Measurements from ENCODE around the gene PSEN1. TPM values are rescaled to one million over a fixed set of nuclear protein-coding genes. Genes with fewer than 3 reads are reported as not detected.

Gene PSEN1
- total and polyA plus RNA-seq, 2 experiments from 2014 or later: 14.6 to 35.7 TPM

DNA sequence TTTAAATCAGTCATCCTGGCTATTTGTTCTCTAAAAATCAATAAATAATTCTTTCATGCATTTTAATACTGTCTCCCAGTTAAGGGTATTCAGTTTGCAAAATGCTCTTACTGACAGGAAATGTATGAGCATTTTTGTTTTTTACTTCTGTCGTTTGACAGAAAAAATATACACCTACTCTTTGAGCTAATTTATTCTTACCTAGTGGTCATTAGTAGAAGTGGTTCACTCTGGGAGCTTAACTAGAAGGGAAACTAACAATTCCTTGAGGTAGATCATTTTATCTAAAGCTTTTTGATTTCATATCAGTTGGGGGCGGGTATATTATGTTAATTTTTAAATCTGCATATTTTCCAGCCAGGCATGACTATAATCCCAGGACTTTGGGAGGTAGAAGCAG, 67.2 kb downstream of the PSEN1 start:
- no peak for TF ChIP-seq ZNF331 (CRISPR knock-in tag; IDR thresholded peaks at IDR 0.05; ENCODE audit: low read depth)
- TF ChIP-seq, protein P1, sequence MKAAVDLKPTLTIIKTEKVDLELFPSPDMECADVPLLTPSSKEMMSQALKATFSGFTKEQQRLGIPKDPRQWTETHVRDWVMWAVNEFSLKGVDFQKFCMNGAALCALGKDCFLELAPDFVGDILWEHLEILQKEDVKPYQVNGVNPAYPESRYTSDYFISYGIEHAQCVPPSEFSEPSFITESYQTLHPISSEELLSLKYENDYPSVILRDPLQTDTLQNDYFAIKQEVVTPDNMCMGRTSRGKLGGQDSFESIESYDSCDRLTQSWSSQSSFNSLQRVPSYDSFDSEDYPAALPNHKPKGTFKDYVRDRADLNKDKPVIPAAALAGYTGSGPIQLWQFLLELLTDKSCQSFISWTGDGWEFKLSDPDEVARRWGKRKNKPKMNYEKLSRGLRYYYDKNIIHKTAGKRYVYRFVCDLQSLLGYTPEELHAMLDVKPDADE (IDR thresholded peaks at IDR 0.05): no peak
- TF ChIP-seq, protein P2, sequence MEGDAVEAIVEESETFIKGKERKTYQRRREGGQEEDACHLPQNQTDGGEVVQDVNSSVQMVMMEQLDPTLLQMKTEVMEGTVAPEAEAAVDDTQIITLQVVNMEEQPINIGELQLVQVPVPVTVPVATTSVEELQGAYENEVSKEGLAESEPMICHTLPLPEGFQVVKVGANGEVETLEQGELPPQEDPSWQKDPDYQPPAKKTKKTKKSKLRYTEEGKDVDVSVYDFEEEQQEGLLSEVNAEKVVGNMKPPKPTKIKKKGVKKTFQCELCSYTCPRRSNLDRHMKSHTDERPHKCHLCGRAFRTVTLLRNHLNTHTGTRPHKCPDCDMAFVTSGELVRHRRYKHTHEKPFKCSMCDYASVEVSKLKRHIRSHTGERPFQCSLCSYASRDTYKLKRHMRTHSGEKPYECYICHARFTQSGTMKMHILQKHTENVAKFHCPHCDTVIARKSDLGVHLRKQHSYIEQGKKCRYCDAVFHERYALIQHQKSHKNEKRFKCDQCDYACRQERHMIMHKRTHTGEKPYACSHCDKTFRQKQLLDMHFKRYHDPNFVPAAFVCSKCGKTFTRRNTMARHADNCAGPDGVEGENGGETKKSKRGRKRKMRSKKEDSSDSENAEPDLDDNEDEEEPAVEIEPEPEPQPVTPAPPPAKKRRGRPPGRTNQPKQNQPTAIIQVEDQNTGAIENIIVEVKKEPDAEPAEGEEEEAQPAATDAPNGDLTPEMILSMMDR (conservative IDR thresholded peaks at IDR 0.05; ENCODE audit: low read depth in 2 of 2): peak in 1 of 2 experiments; percentile 27; a peak in 1 of 4 replicates
- Histone ChIP-seq H4K20me1 (replicated peaks; ENCODE audit: insufficient read depth) (peaks cover 9% of the 10 kb centered on the region; the same call in 1 of the 2 replicates), H3K4me2 (no peak overlapping the region), H3K4me1 (ENCODE audit: insufficient read depth) (peaks cover 7% of the 10 kb centered on the region; the same call in 1 of the 2 replicates), H3K79me2 (replicated peaks; ENCODE audit: insufficient read depth) (no peaks in the 10 kb centered on the region), H3K27me3 (ENCODE audit: insufficient read depth) (no peaks in the 10 kb centered on the region), H2AFZ (no peak overlapping the region), H3K4me3 (no peak overlapping the region), H3F3A (replicated peaks; ENCODE audit: low read depth) (no peaks in the 10 kb centered on the region; the same call in 1 of the 2 replicates), H3K27ac (ENCODE audit: low read depth) (no peak overlapping the region), H3K9me2 (ENCODE audit: insufficient read depth) (no peaks in the 10 kb centered on the region), H3K36me3 (ENCODE audit: insufficient read depth) (peaks cover 11% of the 10 kb centered on the region)
- Mint-ChIP-seq H3K4me1 (peaks cover 7% of the 10 kb centered on the region), H3K27ac (no peak overlapping the region), H3K9me3 (peaks cover 14% of the 10 kb centered on the region; the same call in 2 of the 3 replicates), H3K27me3 (ENCODE audit: insufficient read depth, low read depth, poor library complexity) (peaks cover 1% of the 10 kb centered on the region), H3K4me3 (no peak overlapping the region), H3K36me3 (ENCODE audit: low read depth) (peaks cover 68% of the 10 kb centered on the region)
- no peak for ATAC-seq
- DNase-seq (ENCODE audit: low spot score): peak; percentile 28

DNA sequence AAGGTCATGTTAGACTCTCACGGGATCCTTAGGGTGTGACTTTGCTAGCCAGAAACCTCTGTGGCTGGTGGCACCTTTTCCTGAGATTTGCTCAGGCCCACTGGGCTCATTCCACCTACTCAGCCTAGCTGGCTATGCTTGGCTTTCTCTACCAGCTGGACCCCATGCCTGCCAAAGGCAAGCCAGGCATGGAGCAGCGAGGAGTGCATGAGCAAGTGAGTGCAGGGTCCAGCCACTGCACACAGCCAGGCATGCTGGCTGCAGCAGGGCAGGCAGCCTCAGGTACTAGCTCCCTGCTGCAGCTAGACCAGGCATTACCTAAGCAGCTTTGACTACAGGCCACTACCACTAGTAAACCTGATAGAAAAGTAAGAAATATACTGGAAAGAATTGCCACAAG, 71.3 kb downstream of the PSEN1 start:
- no peak overlapping the region for H3K4me2 ChIP-seq
- no peak overlapping the region for H3K4me3 ChIP-seq
- H3K27me3 ChIP-seq (ENCODE audit: insufficient read depth): no peaks in the 10 kb centered on the region
- Mint-ChIP-seq H3K9me3 (peaks cover 17% of the 10 kb centered on the region; the same call in 2 of the 3 replicates), H3K27ac (no peak overlapping the region), H3K36me3 (ENCODE audit: low read depth) (peaks cover 58% of the 10 kb centered on the region), H3K4me3 (no peak overlapping the region), H3K4me1 (peaks cover 3% of the 10 kb centered on the region; the same call in 2 of the 3 replicates), H3K27me3 (ENCODE audit: insufficient read depth, low read depth, poor library complexity) (peaks cover 1% of the 10 kb centered on the region)
- DNase-seq (ENCODE audit: low spot score) (no peak), ATAC-seq (no peak)
- no peaks in the 10 kb centered on the region for H3F3A ChIP-seq (replicated peaks; ENCODE audit: low read depth)
- H3K27ac ChIP-seq (ENCODE audit: low read depth): no peak overlapping the region
- no peaks in the 10 kb centered on the region for H3K4me1 ChIP-seq (ENCODE audit: insufficient read depth)
- H3K36me3 ChIP-seq (ENCODE audit: insufficient read depth): peaks cover 19% of the 10 kb centered on the region
- no peaks in the 10 kb centered on the region for H3K9me2 ChIP-seq (ENCODE audit: insufficient read depth)
- H4K20me1 ChIP-seq (replicated peaks; ENCODE audit: insufficient read depth): no peaks in the 10 kb centered on the region
- H3K79me2 ChIP-seq (replicated peaks; ENCODE audit: insufficient read depth): no peaks in the 10 kb centered on the region
- H2AFZ ChIP-seq: no peak overlapping the region
- TF ChIP-seq NANOG (IDR thresholded peaks at IDR 0.05; ENCODE audit: borderline replicate concordance) (no peak), JUNB (IDR thresholded peaks at IDR 0.05; ENCODE audit: unreplicated experiment) (no peak), STAT1 (IDR thresholded peaks at IDR 0.05; ENCODE audit: unreplicated experiment) (no peak), ZNF331 (CRISPR knock-in tag; IDR thresholded peaks at IDR 0.05; ENCODE audit: low read depth) (no peak), EZH2 (IDR thresholded peaks at IDR 0.05; ENCODE audit: low read depth, unreplicated experiment) (no peak), ZNF114 (CRISPR knock-in tag; IDR thresholded peaks at IDR 0.05) (no peak), CREB1 (CRISPR knock-in tag; IDR thresholded peaks at IDR 0.05; ENCODE audit: low read depth) (no peak), EZH2phosphoT487 (IDR thresholded peaks at IDR 0.05; ENCODE audit: unreplicated experiment) (no peak), POLR2AphosphoS5 (IDR thresholded peaks at IDR 0.05; ENCODE audit: low read depth) (no peak)
- TF ChIP-seq, protein P1 (IDR thresholded peaks at IDR 0.05): no peak
- TF ChIP-seq, protein P3, sequence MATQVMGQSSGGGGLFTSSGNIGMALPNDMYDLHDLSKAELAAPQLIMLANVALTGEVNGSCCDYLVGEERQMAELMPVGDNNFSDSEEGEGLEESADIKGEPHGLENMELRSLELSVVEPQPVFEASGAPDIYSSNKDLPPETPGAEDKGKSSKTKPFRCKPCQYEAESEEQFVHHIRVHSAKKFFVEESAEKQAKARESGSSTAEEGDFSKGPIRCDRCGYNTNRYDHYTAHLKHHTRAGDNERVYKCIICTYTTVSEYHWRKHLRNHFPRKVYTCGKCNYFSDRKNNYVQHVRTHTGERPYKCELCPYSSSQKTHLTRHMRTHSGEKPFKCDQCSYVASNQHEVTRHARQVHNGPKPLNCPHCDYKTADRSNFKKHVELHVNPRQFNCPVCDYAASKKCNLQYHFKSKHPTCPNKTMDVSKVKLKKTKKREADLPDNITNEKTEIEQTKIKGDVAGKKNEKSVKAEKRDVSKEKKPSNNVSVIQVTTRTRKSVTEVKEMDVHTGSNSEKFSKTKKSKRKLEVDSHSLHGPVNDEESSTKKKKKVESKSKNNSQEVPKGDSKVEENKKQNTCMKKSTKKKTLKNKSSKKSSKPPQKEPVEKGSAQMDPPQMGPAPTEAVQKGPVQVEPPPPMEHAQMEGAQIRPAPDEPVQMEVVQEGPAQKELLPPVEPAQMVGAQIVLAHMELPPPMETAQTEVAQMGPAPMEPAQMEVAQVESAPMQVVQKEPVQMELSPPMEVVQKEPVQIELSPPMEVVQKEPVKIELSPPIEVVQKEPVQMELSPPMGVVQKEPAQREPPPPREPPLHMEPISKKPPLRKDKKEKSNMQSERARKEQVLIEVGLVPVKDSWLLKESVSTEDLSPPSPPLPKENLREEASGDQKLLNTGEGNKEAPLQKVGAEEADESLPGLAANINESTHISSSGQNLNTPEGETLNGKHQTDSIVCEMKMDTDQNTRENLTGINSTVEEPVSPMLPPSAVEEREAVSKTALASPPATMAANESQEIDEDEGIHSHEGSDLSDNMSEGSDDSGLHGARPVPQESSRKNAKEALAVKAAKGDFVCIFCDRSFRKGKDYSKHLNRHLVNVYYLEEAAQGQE (IDR thresholded peaks at IDR 0.05; ENCODE audit: unreplicated experiment): no peak
